Suprapubic skin (tissue), 4 donors: ENCODE data around the gene MOB3C.

ENCODE experiments used
- POLR2A ChIP-seq, 2 donors: fragments of 450-650 bp; IDR thresholded peaks; one replicate each; pipeline ENCODE4 v1.6.1; 2017; ENCODE audit warnings: antibody characterized with exemption in 2 of 2, mild to moderate bottlenecking in 2 of 2, moderate library complexity in 2 of 2
- POLR2AphosphoS5 ChIP-seq, 3 donors: sonication (generic); formaldehyde crosslinking; IDR thresholded peaks; one replicate each; pipeline ENCODE4 v1.6.1; 2017; ENCODE audit warnings: antibody characterized with exemption in 3 of 3
- TF ChIP-seq, protein P1 (sequence below), 2 donors: fragments of 200-600 bp in 1 of 2; fragments of 450-650 bp in 1 of 2; sonication (generic) in 1 of 2; IDR thresholded peaks; one replicate each; pipeline ENCODE4 v1.5.1; 2016 to 2019; ENCODE audit warnings: antibody characterized with exemption in 2 of 2, mild to moderate bottlenecking in 1 of 2, moderate library complexity in 1 of 2

DNA sequence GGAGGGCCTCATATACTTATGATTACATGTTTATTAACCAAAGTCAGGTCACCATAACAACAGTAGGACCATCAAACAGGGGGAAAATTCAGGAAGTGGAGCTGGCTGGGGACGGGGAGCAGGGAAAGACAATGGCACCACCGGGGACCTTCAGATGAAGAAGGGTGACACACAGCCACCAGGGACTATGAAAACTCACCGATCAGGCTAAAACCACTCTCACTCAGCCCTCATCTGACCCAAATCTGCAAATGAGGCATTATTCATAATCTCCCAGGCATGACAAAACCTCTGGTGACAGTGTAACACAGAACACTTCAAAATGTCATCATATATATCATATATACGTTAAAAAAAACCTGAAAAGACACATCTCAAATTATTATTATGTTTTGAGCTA lies 23.8 kb downstream of the MOB3C start:
- TF ChIP-seq, protein P1, sequence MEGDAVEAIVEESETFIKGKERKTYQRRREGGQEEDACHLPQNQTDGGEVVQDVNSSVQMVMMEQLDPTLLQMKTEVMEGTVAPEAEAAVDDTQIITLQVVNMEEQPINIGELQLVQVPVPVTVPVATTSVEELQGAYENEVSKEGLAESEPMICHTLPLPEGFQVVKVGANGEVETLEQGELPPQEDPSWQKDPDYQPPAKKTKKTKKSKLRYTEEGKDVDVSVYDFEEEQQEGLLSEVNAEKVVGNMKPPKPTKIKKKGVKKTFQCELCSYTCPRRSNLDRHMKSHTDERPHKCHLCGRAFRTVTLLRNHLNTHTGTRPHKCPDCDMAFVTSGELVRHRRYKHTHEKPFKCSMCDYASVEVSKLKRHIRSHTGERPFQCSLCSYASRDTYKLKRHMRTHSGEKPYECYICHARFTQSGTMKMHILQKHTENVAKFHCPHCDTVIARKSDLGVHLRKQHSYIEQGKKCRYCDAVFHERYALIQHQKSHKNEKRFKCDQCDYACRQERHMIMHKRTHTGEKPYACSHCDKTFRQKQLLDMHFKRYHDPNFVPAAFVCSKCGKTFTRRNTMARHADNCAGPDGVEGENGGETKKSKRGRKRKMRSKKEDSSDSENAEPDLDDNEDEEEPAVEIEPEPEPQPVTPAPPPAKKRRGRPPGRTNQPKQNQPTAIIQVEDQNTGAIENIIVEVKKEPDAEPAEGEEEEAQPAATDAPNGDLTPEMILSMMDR (IDR thresholded peaks at IDR 0.05), result no peak
- TF ChIP-seq POLR2AphosphoS5 (IDR thresholded peaks at IDR 0.05) (no peak), POLR2A (IDR thresholded peaks at IDR 0.05) (no peak)
